ENCODE measurements around the gene PRSS22. TPM values are rescaled to one million over a fixed set of nuclear protein-coding genes. Genes with fewer than 3 reads are reported as not detected.

Gene PRSS22
- total and polyA plus RNA-seq, 4 donors = 0.31 to 1.5 TPM; not detected in 2

DNA sequence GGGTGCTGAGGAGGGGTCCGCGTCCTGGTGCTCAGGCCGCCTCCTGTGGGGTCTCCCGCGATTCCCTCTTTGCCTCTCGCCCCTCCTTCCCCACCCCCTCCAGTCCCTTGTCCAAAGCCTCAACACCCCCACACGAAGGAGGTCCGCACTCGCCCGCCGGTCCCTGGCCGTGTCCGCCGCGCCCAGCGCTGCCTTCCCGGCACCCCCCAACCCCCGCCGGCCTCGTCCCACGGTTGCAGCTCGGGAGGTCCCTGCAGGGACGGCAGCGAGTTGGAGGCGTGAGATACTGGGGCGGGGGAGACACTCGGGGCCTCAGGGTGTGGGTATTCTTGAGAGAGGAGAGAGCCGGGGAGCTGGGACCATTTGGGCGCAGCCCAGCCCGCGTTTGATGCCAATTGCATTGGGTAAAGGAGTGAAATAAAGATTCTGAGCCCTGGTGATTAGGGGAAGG lies 25.5 kb upstream of the PRSS22 start:
- ATAC-seq (ENCODE audit: low FRiP score) = peak; percentile 31
- Histone ChIP-seq H3K36me3 (ENCODE audit: control insufficient read depth in 1 of 2, insufficient read depth in 2 of 2, low read length in 1 of 2) (no peaks in the 10 kb centered on the region), H3K4me3 (ENCODE audit: low read length in 2 of 2) (peak overlapping the region; percentile 55 to 83), H3K4me1 (ENCODE audit: control insufficient read depth in 1 of 2, insufficient read depth in 2 of 2, low read length in 2 of 2) (no peaks in the 10 kb centered on the region), H3K27me3 (ENCODE audit: control insufficient read depth in 1 of 2, insufficient read depth in 2 of 2, low read length in 1 of 2) (no peaks in the 10 kb centered on the region), H3K27ac (ENCODE audit: low read depth in 1 of 2, low read length in 2 of 2) (peak overlapping the region; percentile 8 to 72), H3K9me3 (ENCODE audit: control insufficient read depth, low read length) (no peaks in the 10 kb centered on the region)
- peak in 1 of 2 donors; percentile 83 for DNase-seq
- 0 to 1% methylated on average over 26 to 31 of the region's 31 CpGs for WGBS, 2 donors
- intact Hi-C loops (cut with DNase I) = loop anchor here in 1 of 2 donors (1.0 kb wide), 1 partner anchor 22 kb away; no protein-coding TSS in a partner anchor

- peak; percentile 98 for ATAC-seq (ENCODE audit: low FRiP score)
- peak; percentile 99 to 100 for DNase-seq
- WGBS, 2 donors = 0% methylated on average over 53 to 73 of the region's 73 CpGs
- H3K36me3 ChIP-seq (ENCODE audit: control insufficient read depth in 1 of 2, insufficient read depth in 2 of 2, low read length in 1 of 2) = no peaks in the 10 kb centered on the region
- H3K27ac ChIP-seq (ENCODE audit: low read depth in 1 of 2, low read length in 2 of 2) = peak within 1 kb of the TSS; percentile 8 to 72
- H3K4me1 ChIP-seq (ENCODE audit: control insufficient read depth in 1 of 2, insufficient read depth in 2 of 2, low read length in 2 of 2) = no peaks in the 10 kb centered on the region
- peak within 1 kb of the TSS; percentile 66 to 83 for H3K4me3 ChIP-seq (ENCODE audit: low read length in 2 of 2)
- H3K27me3 ChIP-seq (ENCODE audit: control insufficient read depth in 1 of 2, insufficient read depth in 2 of 2, low read length in 1 of 2) = no peaks in the 10 kb centered on the region
- H3K9me3 ChIP-seq (ENCODE audit: control insufficient read depth, low read length) = no peaks in the 10 kb centered on the region
- intact Hi-C loops (cut with DNase I) = loop anchor here in 1 of 2 donors (1.0 kb wide), 1 partner anchor 22 kb away; no protein-coding TSS in a partner anchor
These were observed 24.9 kb upstream of the PRSS22 start, which contains the start of gene FLYWCH2 for GRCh38 chr16:2882650-2883457. FLYWCH2 (plus strand) TSS chr16:2883215; CDS start chr16:2896450, 13,235 bp downstream.

DNA sequence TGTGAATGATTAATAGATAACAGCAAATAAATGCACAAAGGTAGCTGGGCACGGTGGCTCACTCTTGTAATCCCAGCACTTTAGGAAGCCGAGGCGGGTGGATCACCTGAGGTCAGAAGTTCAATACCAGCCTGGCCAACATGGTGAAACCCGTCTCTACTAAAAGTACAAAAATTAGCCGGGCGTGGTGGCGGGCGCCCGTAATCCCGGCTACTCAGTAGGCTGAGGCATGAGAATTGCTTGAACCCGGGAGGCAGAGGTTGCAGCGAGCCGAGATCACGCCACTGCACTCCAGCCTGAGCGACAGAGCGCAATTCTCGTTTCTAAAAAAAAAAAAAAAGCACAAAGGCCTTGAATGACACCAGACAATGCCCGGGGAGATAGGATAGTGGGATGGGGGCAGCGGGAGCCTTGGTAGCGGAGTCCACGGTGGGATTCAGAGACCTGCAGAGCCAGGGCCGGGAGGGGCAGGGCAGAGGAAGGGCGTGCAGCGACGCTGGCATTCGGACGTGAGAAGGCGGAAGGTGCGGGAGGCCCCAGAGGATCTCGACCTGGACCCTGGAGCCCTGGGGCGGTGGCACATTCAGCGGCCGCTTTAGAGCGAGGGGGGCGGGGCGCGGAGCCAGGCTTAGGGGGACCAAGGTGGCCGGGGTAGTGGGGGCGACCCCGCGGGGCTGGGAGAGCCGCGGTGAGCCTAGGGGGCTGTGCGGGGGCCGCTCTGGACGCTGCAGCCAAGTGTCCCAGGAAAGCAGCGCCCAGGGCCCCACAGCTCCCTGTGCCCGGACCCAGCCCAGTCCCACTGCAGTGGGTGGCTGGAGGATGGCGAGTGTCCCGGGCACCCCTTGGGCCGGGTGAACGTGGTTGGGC lies 24.0 kb upstream of the PRSS22 start:
- Histone ChIP-seq H3K4me3 (ENCODE audit: low read length in 2 of 2) (peak overlapping the region; percentile 33 to 66), H3K36me3 (ENCODE audit: control insufficient read depth in 1 of 2, insufficient read depth in 2 of 2, low read length in 1 of 2) (no peaks in the 10 kb centered on the region), H3K27me3 (ENCODE audit: control insufficient read depth in 1 of 2, insufficient read depth in 2 of 2, low read length in 1 of 2) (no peaks in the 10 kb centered on the region), H3K27ac (ENCODE audit: low read depth in 1 of 2, low read length in 2 of 2) (peak overlapping the region in 1 of 2 donors; percentile 24), H3K4me1 (ENCODE audit: control insufficient read depth in 1 of 2, insufficient read depth in 2 of 2, low read length in 2 of 2) (no peaks in the 10 kb centered on the region), H3K9me3 (ENCODE audit: control insufficient read depth, low read length) (no peaks in the 10 kb centered on the region)
- ATAC-seq (ENCODE audit: low FRiP score) (peak; percentile 27), DNase-seq (peak; percentile 71 to 84)
- intact Hi-C loops (cut with DNase I) = no loop called here
- 6 to 9% methylated on average over 44 to 52 of the region's 52 CpGs for WGBS, 2 donors

- Histone ChIP-seq H3K4me1 (ENCODE audit: control insufficient read depth in 1 of 2, insufficient read depth in 2 of 2, low read length in 2 of 2) (no peaks in the 10 kb centered on the region), H3K4me3 (ENCODE audit: low read length in 2 of 2) (no peak overlapping the region), H3K36me3 (ENCODE audit: control insufficient read depth in 1 of 2, insufficient read depth in 2 of 2, low read length in 1 of 2) (no peaks in the 10 kb centered on the region), H3K27ac (ENCODE audit: low read depth in 1 of 2, low read length in 2 of 2) (no peak overlapping the region), H3K9me3 (ENCODE audit: control insufficient read depth, low read length) (no peaks in the 10 kb centered on the region), H3K27me3 (ENCODE audit: control insufficient read depth in 1 of 2, insufficient read depth in 2 of 2, low read length in 1 of 2) (no peaks in the 10 kb centered on the region)
- WGBS, 2 donors = 85 to 89% methylated on average over 6 of the region's 6 CpGs
- no peak for ATAC-seq (ENCODE audit: low FRiP score)
- intact Hi-C loops (cut with DNase I) = no loop called here
- DNase-seq = peak in 1 of 2 donors; percentile 24
These were observed 22.0 kb upstream of the PRSS22 start for GRCh38 chr16:2879854-2880508.

GRCh38 chr16:2874912-2875362 lies 17.0 kb upstream of the PRSS22 start:
- H3K4me3 ChIP-seq (ENCODE audit: low read length in 2 of 2) = no peak overlapping the region
- H3K27ac ChIP-seq (ENCODE audit: low read depth in 1 of 2, low read length in 2 of 2) = no peak overlapping the region

GRCh38 chr16:2874032-2874911 lies 16.3 kb upstream of the PRSS22 start:
- Histone ChIP-seq H3K27me3 (ENCODE audit: control insufficient read depth in 1 of 2, insufficient read depth in 2 of 2, low read length in 1 of 2) (no peaks in the 10 kb centered on the region), H3K36me3 (ENCODE audit: control insufficient read depth in 1 of 2, insufficient read depth in 2 of 2, low read length in 1 of 2) (no peaks in the 10 kb centered on the region), H3K4me1 (ENCODE audit: control insufficient read depth in 1 of 2, insufficient read depth in 2 of 2, low read length in 2 of 2) (no peaks in the 10 kb centered on the region), H3K27ac (ENCODE audit: low read depth in 1 of 2, low read length in 2 of 2) (no peak overlapping the region), H3K4me3 (ENCODE audit: low read length in 2 of 2) (no peak overlapping the region), H3K9me3 (ENCODE audit: control insufficient read depth, low read length) (no peaks in the 10 kb centered on the region)
- intact Hi-C loops (cut with DNase I) = loop anchor here (2.0 kb wide), 2 partner anchors 45 to 47 kb away; no protein-coding TSS in a partner anchor
- 52% methylated on average over 21 of the region's 21 CpGs for WGBS, 2 donors
- DNase-seq = peak in 1 of 2 donors; percentile 42
- ATAC-seq (ENCODE audit: low FRiP score) = no peak

More at GRCh38 chr16:2874912-2875362, 17.0 kb upstream of the PRSS22 start:
- no peaks in the 10 kb centered on the region for H3K4me1 ChIP-seq (ENCODE audit: control insufficient read depth in 1 of 2, insufficient read depth in 2 of 2, low read length in 2 of 2)
- DNase-seq (peak; percentile 89 to 93), ATAC-seq (ENCODE audit: low FRiP score) (peak; percentile 98)
- H3K27me3 ChIP-seq (ENCODE audit: control insufficient read depth in 1 of 2, insufficient read depth in 2 of 2, low read length in 1 of 2) = no peaks in the 10 kb centered on the region
- H3K36me3 ChIP-seq (ENCODE audit: control insufficient read depth in 1 of 2, insufficient read depth in 2 of 2, low read length in 1 of 2) = no peaks in the 10 kb centered on the region
- WGBS, 2 donors = 10 to 12% methylated on average over 25 of the region's 25 CpGs
- H3K9me3 ChIP-seq (ENCODE audit: control insufficient read depth, low read length) = no peaks in the 10 kb centered on the region
- intact Hi-C loops (cut with DNase I) = loop anchor here (2.0 kb wide), 2 partner anchors 44 to 46 kb away; no protein-coding TSS in a partner anchor

- Histone ChIP-seq H3K4me3 (ENCODE audit: low read length in 2 of 2) (no peak overlapping the region), H3K4me1 (ENCODE audit: control insufficient read depth in 1 of 2, insufficient read depth in 2 of 2, low read length in 2 of 2) (peaks cover 0 to 3% of the 10 kb centered on the region in 2 donors), H3K27me3 (ENCODE audit: control insufficient read depth in 1 of 2, insufficient read depth in 2 of 2, low read length in 1 of 2) (no peaks in the 10 kb centered on the region), H3K36me3 (ENCODE audit: control insufficient read depth in 1 of 2, insufficient read depth in 2 of 2, low read length in 1 of 2) (no peaks in the 10 kb centered on the region), H3K9me3 (ENCODE audit: control insufficient read depth, low read length) (no peaks in the 10 kb centered on the region), H3K27ac (ENCODE audit: low read depth in 1 of 2, low read length in 2 of 2) (no peak overlapping the region)
- 69 to 70% methylated on average over 6 of the region's 6 CpGs for WGBS, 2 donors
- DNase-seq (peak in 1 of 2 donors; percentile 43), ATAC-seq (ENCODE audit: low FRiP score) (no peak)
- intact Hi-C loops (cut with DNase I) = no loop called here
These were observed 14.0 kb upstream of the PRSS22 start for GRCh38 chr16:2871926-2872325.

All from aorta (tissue), 5 donors.